DOHH2 (cell line): Measurements from ENCODE around the gene B4GALNT3.

ENCODE experiments used
- EZH2phosphoT487 ChIP-seq: fragments of 200-600 bp; sonication (generic); IDR thresholded peaks from 2 replicates; pipeline ENCODE4 v1.6.1; 2017; ENCODE audit warnings: borderline replicate concordance, mild to moderate bottlenecking, antibody characterized with exemption, low read length, moderate library complexity, mixed read lengths
- TF ChIP-seq, protein P1 (sequence below): fragments of 200-600 bp; sonication (generic); IDR thresholded peaks from one replicate; pipeline ENCODE4 v1.5.1; 2014; ENCODE audit warnings: antibody characterized with exemption, mild to moderate bottlenecking, low read depth, low read length; ENCODE audit not compliant: poor library complexity, severe bottlenecking

DNA sequence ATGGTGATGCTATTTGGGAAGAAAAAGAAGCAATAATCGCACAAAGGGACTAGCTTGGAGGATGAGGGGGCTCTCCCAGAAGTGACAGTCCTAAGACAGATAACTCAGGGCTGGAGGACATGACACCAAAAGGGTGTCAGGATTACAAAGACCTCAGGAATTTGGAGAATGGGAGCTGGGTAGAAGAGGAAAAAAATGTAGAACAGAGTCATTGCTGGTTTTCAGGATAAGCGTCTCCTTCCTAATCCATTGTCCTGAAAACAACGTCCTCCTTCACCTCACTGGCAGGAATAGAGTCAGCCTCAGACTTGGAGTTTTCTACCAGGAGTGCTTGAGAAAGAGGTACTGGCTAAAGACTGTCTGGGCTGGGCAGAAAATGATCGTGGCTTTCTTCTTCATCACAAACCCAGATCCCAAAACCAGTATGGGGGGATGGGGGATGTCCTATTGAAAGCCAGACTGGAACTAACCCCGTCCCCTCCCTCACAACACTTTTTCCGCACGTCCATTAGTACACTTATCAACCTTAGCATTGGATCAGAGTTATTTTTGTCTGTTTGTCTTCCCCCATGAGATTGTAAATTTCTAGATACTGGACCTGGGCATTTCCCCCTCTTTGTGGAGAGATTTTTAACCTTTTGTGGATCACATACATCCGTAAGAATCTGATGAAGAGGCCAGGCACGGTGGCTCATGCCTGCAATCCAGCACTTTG is 14.3 kb downstream of the B4GALNT3 start:
- TF ChIP-seq, protein P1, sequence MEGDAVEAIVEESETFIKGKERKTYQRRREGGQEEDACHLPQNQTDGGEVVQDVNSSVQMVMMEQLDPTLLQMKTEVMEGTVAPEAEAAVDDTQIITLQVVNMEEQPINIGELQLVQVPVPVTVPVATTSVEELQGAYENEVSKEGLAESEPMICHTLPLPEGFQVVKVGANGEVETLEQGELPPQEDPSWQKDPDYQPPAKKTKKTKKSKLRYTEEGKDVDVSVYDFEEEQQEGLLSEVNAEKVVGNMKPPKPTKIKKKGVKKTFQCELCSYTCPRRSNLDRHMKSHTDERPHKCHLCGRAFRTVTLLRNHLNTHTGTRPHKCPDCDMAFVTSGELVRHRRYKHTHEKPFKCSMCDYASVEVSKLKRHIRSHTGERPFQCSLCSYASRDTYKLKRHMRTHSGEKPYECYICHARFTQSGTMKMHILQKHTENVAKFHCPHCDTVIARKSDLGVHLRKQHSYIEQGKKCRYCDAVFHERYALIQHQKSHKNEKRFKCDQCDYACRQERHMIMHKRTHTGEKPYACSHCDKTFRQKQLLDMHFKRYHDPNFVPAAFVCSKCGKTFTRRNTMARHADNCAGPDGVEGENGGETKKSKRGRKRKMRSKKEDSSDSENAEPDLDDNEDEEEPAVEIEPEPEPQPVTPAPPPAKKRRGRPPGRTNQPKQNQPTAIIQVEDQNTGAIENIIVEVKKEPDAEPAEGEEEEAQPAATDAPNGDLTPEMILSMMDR = no peak
- no peak for TF ChIP-seq EZH2phosphoT487
